ENCODE data around the gene SLC45A2.
"Not testable (repeated sequence)": the region's sequence is repeated elsewhere in the genome, so short reads cannot be mapped to it uniquely, and the experiment has no call there.

The SLC45A2 gene

DNA sequence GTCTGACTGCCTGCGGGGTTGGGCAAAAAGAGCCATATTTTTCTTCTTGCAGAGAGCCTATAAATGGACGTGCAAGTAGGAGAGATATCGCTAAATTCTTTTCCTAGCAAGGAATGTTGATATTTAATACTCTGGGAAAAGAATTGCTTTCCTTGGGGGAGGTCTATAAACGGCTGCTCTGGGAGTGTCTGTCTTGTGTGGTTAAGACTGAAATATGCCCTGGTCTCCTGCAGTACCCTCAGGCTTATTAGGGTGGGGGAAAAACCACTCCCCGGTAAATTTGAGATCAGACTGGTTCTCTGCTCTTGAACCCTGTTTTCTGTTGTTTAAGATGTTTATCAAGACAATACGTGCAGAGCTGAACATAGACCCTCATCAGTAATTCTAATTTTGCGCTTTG is 78.2 kb downstream of the SLC45A2 start:
- DNase-seq = not testable (repeated sequence)

DNA sequence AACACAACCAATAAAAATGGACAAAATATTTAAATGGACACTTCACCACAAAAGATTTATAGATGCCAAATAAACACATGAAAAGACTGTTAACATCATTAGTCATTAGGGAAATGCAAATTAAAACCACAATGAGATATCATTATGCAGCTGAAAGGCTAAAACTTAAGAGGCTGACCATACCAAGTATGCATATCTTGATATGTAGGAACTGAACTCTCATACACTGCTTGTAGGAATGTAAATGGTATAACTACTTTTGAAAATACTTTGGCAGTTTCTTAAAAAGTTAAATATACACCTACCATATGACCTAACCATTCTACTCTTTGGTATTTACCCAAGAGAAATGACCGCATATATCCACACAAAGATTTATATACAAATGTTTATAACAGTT is 79.1 kb downstream of the SLC45A2 start:
- no peak for DNase-seq

DNA sequence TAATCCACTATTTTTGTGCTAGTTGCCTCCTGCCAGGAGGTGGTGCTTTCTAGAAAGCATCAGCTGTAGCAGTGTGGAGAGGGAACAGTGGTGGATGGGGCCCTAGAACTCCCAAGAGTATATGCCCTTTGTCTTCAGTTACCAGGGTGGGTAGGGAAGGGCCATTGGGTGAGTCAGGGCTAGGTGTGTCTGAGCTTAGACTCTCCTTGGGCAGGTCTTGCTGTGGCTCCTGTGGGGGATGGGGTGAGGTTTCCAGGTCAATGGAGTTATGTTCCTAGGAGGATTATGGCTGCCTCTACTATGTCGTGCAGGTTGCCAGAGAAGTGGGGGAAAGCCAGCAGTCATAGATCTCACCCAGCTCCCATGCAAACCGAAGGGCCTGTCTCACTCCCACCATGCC is 81.4 kb downstream of the SLC45A2 start:
- no peak for DNase-seq

DNA sequence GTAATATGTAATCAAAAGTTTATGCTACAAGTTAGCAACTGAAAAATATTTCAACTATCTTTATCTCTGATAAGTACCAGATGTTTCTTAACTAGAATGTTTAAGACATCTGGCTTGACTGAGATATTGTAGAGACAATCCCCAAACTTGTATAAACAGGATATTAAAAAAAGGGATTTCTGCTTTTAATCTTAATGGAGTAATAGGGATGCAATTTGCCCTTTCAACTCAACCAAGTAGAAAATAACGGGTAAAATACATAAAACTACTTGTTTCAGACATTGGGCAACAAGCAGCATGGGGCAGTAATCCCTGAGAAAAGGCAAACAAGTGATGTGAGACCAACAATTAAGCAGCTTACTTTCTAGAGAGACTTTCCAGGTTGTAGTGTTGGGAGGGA is 83.3 kb downstream of the SLC45A2 start:
- DNase-seq = no peak

Data from activated effector memory CD4-positive, alpha-beta T cell treated with Interleukin-2 at 50 U/mL for 16 hours (primary cell).